Measurements from ENCODE around the gene PARD3. TPM values are rescaled to one million over a fixed set of nuclear protein-coding genes. Genes with fewer than 3 reads are reported as not detected.
A peak's percentile ranks its signal among the peaks of the same experiment; 100 is the strongest.

The PARD3 gene
- total RNA-seq, 1 donor from 2014 or later, result 76.4 TPM

DNA sequence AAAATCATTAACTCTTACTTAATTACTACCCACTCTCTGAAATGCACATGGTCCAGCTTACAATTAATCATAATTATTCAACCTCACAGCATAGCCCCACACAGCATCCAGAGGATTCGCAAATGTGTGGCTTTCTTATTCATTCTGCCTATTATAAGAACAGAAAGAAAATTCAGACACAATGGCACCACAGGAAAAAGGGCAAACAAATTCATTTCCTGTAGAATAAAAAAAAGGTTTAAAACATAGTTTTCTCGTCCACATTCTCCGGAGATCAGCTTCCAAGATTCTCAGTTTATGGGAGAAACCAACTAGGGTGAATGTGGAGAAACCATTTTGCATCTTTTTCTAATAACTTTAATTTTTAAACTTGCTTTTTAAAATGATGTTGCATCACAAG lies 201.6 kb downstream of the PARD3 start:
- no peak for DNase-seq (ENCODE audit: low read depth)
- no peaks in the 10 kb centered on the region for H3K36me3 ChIP-seq (ENCODE audit: control insufficient read depth, insufficient read depth, low read length)
- H3K27me3 ChIP-seq (ENCODE audit: control insufficient read depth, insufficient read depth, low read length), result no peaks in the 10 kb centered on the region
- no peak for TF ChIP-seq CTCF (IDR thresholded peaks at IDR 0.05; ENCODE audit: insufficient read depth, low read length, poor library complexity, severe bottlenecking)
- H3K4me3 ChIP-seq (ENCODE audit: low read depth, low read length), result no peak overlapping the region

DNA sequence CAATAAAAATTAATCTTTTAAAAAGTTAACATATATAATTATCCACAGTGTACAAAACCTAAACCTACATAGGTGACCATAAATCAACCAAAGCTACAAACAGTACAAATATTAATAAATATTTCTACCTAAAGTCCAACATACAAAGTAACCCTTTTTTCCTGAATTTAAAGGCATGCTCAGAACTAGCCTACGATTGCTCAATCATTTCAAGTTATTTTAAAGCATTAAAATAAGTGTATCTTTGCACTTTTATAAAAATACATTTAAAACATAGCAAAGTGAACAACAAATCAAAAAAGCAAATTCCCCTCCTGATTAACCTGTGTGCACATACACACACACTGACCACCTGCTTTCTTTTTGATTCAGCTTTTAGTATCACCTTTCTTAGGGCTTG lies 202.2 kb downstream of the PARD3 start:
- no peak for TF ChIP-seq CTCF (IDR thresholded peaks at IDR 0.05; ENCODE audit: insufficient read depth, low read length, poor library complexity, severe bottlenecking)
- H3K36me3 ChIP-seq (ENCODE audit: control insufficient read depth, insufficient read depth, low read length), result no peaks in the 10 kb centered on the region
- H3K4me3 ChIP-seq (ENCODE audit: low read depth, low read length), result no peak overlapping the region
- DNase-seq (ENCODE audit: low read depth), result no peak
- H3K27me3 ChIP-seq (ENCODE audit: control insufficient read depth, insufficient read depth, low read length), result no peaks in the 10 kb centered on the region

- Histone ChIP-seq H3K4me3 (ENCODE audit: low read depth, low read length) (no peak overlapping the region), H3K27me3 (ENCODE audit: control insufficient read depth, insufficient read depth, low read length) (no peaks in the 10 kb centered on the region), H3K36me3 (ENCODE audit: control insufficient read depth, insufficient read depth, low read length) (no peaks in the 10 kb centered on the region)
- DNase-seq (ENCODE audit: low read depth), result no peak
- TF ChIP-seq CTCF (IDR thresholded peaks at IDR 0.05; ENCODE audit: insufficient read depth, low read length, poor library complexity, severe bottlenecking), result no peak
Observed at GRCh38 chr10:34612446-34612845, 202.7 kb downstream of the PARD3 start.

- Histone ChIP-seq H3K4me3 (ENCODE audit: low read depth, low read length) (no peak overlapping the region), H3K36me3 (ENCODE audit: control insufficient read depth, insufficient read depth, low read length) (no peaks in the 10 kb centered on the region), H3K27me3 (ENCODE audit: control insufficient read depth, insufficient read depth, low read length) (no peaks in the 10 kb centered on the region)
- no peak for DNase-seq (ENCODE audit: low read depth)
- no peak for TF ChIP-seq CTCF (IDR thresholded peaks at IDR 0.05; ENCODE audit: insufficient read depth, low read length, poor library complexity, severe bottlenecking)
Observed at GRCh38 chr10:34609287-34609940, 205.7 kb downstream of the PARD3 start.

DNA sequence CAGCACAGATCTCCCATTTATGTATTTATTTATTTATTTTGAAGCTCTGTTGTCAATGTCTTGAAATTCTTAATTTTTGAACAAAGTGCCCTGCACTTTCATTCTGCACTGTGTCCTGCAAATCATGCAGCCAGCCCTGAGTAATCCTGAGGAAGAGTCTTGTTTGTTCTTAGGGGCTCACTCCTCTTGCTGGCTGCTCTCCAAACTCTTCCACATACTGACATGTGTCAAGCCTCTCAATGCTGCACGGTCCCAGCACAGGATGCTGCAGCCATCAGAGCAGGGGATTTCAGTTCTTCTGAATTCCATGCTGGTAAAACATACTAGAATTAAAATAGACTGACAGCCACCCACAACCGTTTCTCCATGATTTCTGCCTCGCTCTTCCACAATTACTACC lies 207.2 kb downstream of the PARD3 start:
- Histone ChIP-seq H3K27me3 (ENCODE audit: control insufficient read depth, insufficient read depth, low read length) (no peaks in the 10 kb centered on the region), H3K36me3 (ENCODE audit: control insufficient read depth, insufficient read depth, low read length) (no peaks in the 10 kb centered on the region), H3K4me3 (ENCODE audit: low read depth, low read length) (no peak overlapping the region)
- no peak for TF ChIP-seq CTCF (IDR thresholded peaks at IDR 0.05; ENCODE audit: insufficient read depth, low read length, poor library complexity, severe bottlenecking)
- DNase-seq (ENCODE audit: low read depth), result peak; percentile 14

- Histone ChIP-seq H3K27me3 (ENCODE audit: control insufficient read depth, insufficient read depth, low read length) (no peaks in the 10 kb centered on the region), H3K4me3 (ENCODE audit: low read depth, low read length) (no peak overlapping the region)
Observed at GRCh38 chr10:34606890-34607289, 208.2 kb downstream of the PARD3 start.

More at GRCh38 chr10:34606890-34607289, 208.2 kb downstream of the PARD3 start:
- DNase-seq (ENCODE audit: low read depth), result no peak
- TF ChIP-seq CTCF (IDR thresholded peaks at IDR 0.05; ENCODE audit: insufficient read depth, low read length, poor library complexity, severe bottlenecking), result no peak
- no peaks in the 10 kb centered on the region for H3K36me3 ChIP-seq (ENCODE audit: control insufficient read depth, insufficient read depth, low read length)

Measured in kidney epithelial cell (primary cell).